HFF-Myc (cell line): ENCODE data around the gene SCAMP5.
A peak's percentile ranks its signal among the peaks of the same experiment; 100 is the strongest.

Experiments
- DNase-seq: peaks from one replicate; pipeline ENCODE4 v3.0.0-alpha.2; 2011; ENCODE audit warnings: low read depth; ENCODE audit errors: extremely low read depth
- H3K4me3 ChIP-seq: replicated peaks from 2 replicates; pipeline ENCODE4 v1.5.1; 2011; ENCODE audit warnings: low read depth, mild to moderate bottlenecking, control low read depth, low read length
- CTCF ChIP-seq: IDR thresholded peaks from 2 replicates; pipeline ENCODE4 v1.5.1; 2012; ENCODE audit warnings: mild to moderate bottlenecking, low read depth, low read length, control low read depth; ENCODE audit errors: missing control alignments

SCAMP5 gene

GRCh38 chr15:74956648-74957475 is 38.5 kb upstream of the SCAMP5 start, which contains the start of gene RPP25:
Gene RPP25 (minus strand): TSS chr15:74956772. CDS start chr15:74956583, 189 bp downstream.
- H3K4me3 ChIP-seq = peak within 1 kb of the TSS; percentile 59
- no peak for DNase-seq
- TF ChIP-seq CTCF = no peak

- H3K4me3 ChIP-seq = peak overlapping the region; percentile 59
- TF ChIP-seq CTCF = no peak
- no peak for DNase-seq
Observed at GRCh38 chr15:74957476-74958035, 37.8 kb upstream of the SCAMP5 start.

GRCh38 chr15:74958320-74958907 is 36.9 kb upstream of the SCAMP5 start:
- H3K4me3 ChIP-seq = peak overlapping the region; percentile 59
- DNase-seq = no peak
- TF ChIP-seq CTCF = no peak

GRCh38 chr15:74958908-74959585 is 36.3 kb upstream of the SCAMP5 start:
- peak overlapping the region; percentile 59 for H3K4me3 ChIP-seq
- DNase-seq = no peak

GRCh38 chr15:74959586-74959939 is 35.8 kb upstream of the SCAMP5 start:
- no peak for DNase-seq
- no peak for TF ChIP-seq CTCF
- no peak overlapping the region for H3K4me3 ChIP-seq

More at GRCh38 chr15:74958908-74959585, 36.3 kb upstream of the SCAMP5 start:
- no peak for TF ChIP-seq CTCF

- TF ChIP-seq CTCF = no peak
- DNase-seq = no peak
- no peak overlapping the region for H3K4me3 ChIP-seq
Observed at GRCh38 chr15:74960286-74960685, 35.1 kb upstream of the SCAMP5 start.
